ENCODE results near the gene RNF126.

RNF126 gene

DNA sequence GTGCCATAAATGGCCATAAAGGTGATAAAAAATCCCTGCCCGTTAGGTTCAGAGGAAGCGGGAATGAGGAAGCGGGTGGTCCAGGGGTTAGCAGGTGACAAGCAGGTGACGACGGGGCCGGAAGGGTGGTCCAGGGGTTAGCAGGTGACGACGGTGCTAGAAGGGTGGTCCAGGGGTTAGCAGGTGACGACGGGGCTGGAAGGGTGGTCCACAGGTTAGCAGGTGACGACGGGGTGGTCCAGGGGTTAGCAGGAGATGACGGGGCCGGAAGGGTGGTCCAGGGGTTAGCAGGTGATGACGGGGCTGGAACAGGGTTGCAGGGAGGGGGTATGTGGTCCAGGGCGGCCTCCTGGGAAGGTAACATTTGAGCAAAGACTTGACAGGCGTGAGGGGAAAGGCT lies 26.0 kb upstream of the RNF126 start:
- TF ChIP-seq, protein P1, sequence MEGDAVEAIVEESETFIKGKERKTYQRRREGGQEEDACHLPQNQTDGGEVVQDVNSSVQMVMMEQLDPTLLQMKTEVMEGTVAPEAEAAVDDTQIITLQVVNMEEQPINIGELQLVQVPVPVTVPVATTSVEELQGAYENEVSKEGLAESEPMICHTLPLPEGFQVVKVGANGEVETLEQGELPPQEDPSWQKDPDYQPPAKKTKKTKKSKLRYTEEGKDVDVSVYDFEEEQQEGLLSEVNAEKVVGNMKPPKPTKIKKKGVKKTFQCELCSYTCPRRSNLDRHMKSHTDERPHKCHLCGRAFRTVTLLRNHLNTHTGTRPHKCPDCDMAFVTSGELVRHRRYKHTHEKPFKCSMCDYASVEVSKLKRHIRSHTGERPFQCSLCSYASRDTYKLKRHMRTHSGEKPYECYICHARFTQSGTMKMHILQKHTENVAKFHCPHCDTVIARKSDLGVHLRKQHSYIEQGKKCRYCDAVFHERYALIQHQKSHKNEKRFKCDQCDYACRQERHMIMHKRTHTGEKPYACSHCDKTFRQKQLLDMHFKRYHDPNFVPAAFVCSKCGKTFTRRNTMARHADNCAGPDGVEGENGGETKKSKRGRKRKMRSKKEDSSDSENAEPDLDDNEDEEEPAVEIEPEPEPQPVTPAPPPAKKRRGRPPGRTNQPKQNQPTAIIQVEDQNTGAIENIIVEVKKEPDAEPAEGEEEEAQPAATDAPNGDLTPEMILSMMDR (conservative IDR thresholded peaks at IDR 0.05): no peak
- H3K27ac ChIP-seq: no peak overlapping the region

DNA sequence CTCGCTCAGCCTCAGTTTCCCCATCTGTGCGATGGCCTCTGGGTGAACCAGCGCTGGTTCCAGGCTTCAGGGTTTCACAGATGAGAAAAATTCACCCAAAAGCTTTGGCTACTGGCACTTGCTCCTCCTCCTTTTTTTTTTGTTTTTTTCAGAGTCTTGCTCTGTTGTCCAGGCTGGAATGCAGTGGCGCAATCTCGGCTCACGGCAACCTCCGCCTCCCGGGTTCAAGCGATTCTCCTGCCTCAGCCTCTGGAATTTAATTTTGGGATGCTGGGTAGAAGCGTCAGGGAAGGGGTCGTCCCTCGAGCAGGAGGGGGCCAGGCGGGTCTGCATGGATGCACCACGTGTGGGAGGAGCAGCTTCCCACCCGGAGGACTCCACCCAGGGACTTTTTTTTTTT lies 25.2 kb upstream of the RNF126 start:
- TF ChIP-seq, protein P1 (conservative IDR thresholded peaks at IDR 0.05): no peak
- H3K27ac ChIP-seq: no peak overlapping the region

- TF ChIP-seq, protein P1 (conservative IDR thresholded peaks at IDR 0.05): no peak
- H3K27ac ChIP-seq: no peak overlapping the region
Measured at GRCh38 chr19:687569-688166, 24.7 kb upstream of the RNF126 start.

DNA sequence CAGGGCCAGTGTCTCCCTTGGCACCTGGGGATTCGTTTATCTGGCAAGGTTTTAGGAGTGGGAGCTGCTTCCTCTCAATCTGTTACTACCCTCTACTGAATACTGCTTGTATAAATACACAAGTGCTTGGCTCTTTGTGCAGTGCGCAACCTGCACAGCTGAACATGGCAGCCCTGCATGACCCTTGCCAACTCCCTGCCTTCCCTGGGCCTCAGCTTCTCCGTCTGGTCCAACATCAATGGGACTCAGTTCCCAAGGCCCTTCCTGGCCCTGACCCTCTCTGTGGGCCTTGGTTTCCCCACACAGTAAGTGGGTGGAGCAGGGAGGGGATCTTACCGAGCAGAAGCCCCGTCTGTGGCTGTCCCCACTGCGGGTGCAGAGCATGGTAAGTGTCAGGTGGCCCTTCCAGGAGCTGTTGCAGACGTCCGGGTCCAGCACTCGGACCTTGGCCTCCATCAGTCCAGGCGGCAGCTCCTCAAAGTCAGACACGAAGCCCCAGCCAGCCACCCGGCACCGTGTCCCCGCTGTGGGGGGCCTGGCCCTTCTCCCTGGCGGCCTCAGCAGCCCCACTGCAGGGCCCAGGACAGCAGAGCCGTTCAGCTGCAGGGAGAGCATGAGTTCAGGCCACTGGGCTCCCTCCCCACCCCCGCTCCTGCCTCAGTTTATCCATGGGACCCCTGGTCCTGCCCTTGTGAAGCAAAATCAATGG lies 23.7 kb upstream of the RNF126 start:
- H3K27ac ChIP-seq: no peak overlapping the region
- TF ChIP-seq, protein P1 (conservative IDR thresholded peaks at IDR 0.05): no peak

- TF ChIP-seq, protein P1 (conservative IDR thresholded peaks at IDR 0.05): no peak
- no peak overlapping the region for H3K27ac ChIP-seq
Measured at GRCh38 chr19:685454-685931, 22.5 kb upstream of the RNF126 start.

- no peak overlapping the region for H3K27ac ChIP-seq
Measured at GRCh38 chr19:682678-683320, 19.8 kb upstream of the RNF126 start.

More at GRCh38 chr19:682678-683320, 19.8 kb upstream of the RNF126 start:
- TF ChIP-seq, protein P1 (conservative IDR thresholded peaks at IDR 0.05): no peak

Data from VCaP (cell line).